Measurements from ENCODE around the gene PRKCB. TPM values are rescaled to one million over a fixed set of nuclear protein-coding genes. Genes with fewer than 3 reads are reported as not detected.

The PRKCB gene
- total RNA-seq, 3 donors from 2014 or later: 1.3 to 5.3 (median 4.7) TPM

- no peaks in the 10 kb centered on the region for H3K4me1 ChIP-seq
- H3K9me3 ChIP-seq: no peaks in the 10 kb centered on the region
- intact Hi-C loops (cut with DNase I; ENCODE audit: low total_unique reads): no loop called here
- no peak overlapping the region for H3K4me3 ChIP-seq
- H3K36me3 ChIP-seq: no peaks in the 10 kb centered on the region
- TF ChIP-seq POLR2A (IDR thresholded peaks at IDR 0.05): no peak
- no peak for TF ChIP-seq POLR2AphosphoS5 (IDR thresholded peaks at IDR 0.05)
- TF ChIP-seq CTCF (IDR thresholded peaks at IDR 0.05): no peak
- no peak overlapping the region for H3K27ac ChIP-seq
- DNase-seq (ENCODE audit: low spot score in 2 of 2): no peak
- H3K27me3 ChIP-seq: peaks cover 0 to 7% of the 10 kb centered on the region in 2 donors
Observed at GRCh38 chr16:24114876-24115275, 279.1 kb downstream of the PRKCB start.

GRCh38 chr16:24116046-24116776 is 280.4 kb downstream of the PRKCB start:
- DNase-seq (ENCODE audit: low spot score in 2 of 2): no peak
- intact Hi-C loops (cut with DNase I; ENCODE audit: low total_unique reads): no loop called here
- TF ChIP-seq POLR2A (IDR thresholded peaks at IDR 0.05): no peak
- peaks cover 0 to 7% of the 10 kb centered on the region in 2 donors for H3K27me3 ChIP-seq
- H3K27ac ChIP-seq: no peak overlapping the region
- H3K4me3 ChIP-seq: no peak overlapping the region
- H3K9me3 ChIP-seq: no peaks in the 10 kb centered on the region
- no peaks in the 10 kb centered on the region for H3K36me3 ChIP-seq
- no peaks in the 10 kb centered on the region for H3K4me1 ChIP-seq

DNA sequence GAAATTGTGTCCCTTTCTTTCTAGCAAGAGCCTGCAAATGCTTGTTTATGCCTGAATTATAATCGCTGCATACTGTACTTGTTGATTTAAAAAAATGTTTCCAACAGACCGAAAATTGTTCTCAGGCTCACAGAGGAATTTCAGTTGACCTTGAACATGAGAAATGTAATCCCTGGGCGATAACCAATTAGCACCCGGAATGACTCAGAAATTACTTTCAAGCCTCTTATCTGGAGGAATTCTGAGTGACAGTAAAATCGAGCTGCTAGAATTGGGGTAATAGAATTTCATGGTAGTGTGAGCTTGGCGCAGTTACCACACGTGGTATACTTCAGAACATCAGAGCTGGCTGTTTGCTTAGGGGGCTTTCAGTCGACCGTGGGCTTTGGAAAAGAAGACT is 281.2 kb downstream of the PRKCB start:
- Histone ChIP-seq H3K27me3 (peaks cover 0 to 7% of the 10 kb centered on the region in 2 donors), H3K4me1 (no peaks in the 10 kb centered on the region), H3K4me3 (no peak overlapping the region), H3K9me3 (no peaks in the 10 kb centered on the region), H3K36me3 (no peaks in the 10 kb centered on the region), H3K27ac (no peak overlapping the region)
- intact Hi-C loops (cut with DNase I; ENCODE audit: low total_unique reads): no loop called here
- DNase-seq (ENCODE audit: low spot score in 2 of 2): no peak
- no peak for TF ChIP-seq POLR2AphosphoS5 (IDR thresholded peaks at IDR 0.05)
- no peak for TF ChIP-seq CTCF (IDR thresholded peaks at IDR 0.05)
- TF ChIP-seq POLR2A (IDR thresholded peaks at IDR 0.05): no peak

GRCh38 chr16:24117680-24118079 is 281.9 kb downstream of the PRKCB start:
- no peak for DNase-seq (ENCODE audit: low spot score in 2 of 2)
- Histone ChIP-seq H3K4me3 (no peak overlapping the region), H3K27ac (no peak overlapping the region), H3K36me3 (no peaks in the 10 kb centered on the region), H3K27me3 (peaks cover 0 to 7% of the 10 kb centered on the region in 2 donors), H3K9me3 (no peaks in the 10 kb centered on the region), H3K4me1 (no peaks in the 10 kb centered on the region)
- intact Hi-C loops (cut with DNase I; ENCODE audit: low total_unique reads): no loop called here
- TF ChIP-seq POLR2A (IDR thresholded peaks at IDR 0.05): no peak
- no peak for TF ChIP-seq POLR2AphosphoS5 (IDR thresholded peaks at IDR 0.05)
- no peak for TF ChIP-seq CTCF (IDR thresholded peaks at IDR 0.05)

- intact Hi-C loops (cut with DNase I; ENCODE audit: low total_unique reads): no loop called here
- no peak for DNase-seq (ENCODE audit: low spot score in 2 of 2)
- TF ChIP-seq POLR2A (IDR thresholded peaks at IDR 0.05): no peak
- TF ChIP-seq CTCF (IDR thresholded peaks at IDR 0.05): no peak
- TF ChIP-seq POLR2AphosphoS5 (IDR thresholded peaks at IDR 0.05): no peak
- Histone ChIP-seq H3K4me1 (no peaks in the 10 kb centered on the region), H3K4me3 (no peak overlapping the region), H3K27ac (no peak overlapping the region), H3K27me3 (peaks cover 0 to 7% of the 10 kb centered on the region in 2 donors), H3K36me3 (no peaks in the 10 kb centered on the region), H3K9me3 (no peaks in the 10 kb centered on the region)
Observed at GRCh38 chr16:24118126-24118821, 282.5 kb downstream of the PRKCB start.
